Measurements from ENCODE around the gene CHN1.

CHN1 gene

DNA sequence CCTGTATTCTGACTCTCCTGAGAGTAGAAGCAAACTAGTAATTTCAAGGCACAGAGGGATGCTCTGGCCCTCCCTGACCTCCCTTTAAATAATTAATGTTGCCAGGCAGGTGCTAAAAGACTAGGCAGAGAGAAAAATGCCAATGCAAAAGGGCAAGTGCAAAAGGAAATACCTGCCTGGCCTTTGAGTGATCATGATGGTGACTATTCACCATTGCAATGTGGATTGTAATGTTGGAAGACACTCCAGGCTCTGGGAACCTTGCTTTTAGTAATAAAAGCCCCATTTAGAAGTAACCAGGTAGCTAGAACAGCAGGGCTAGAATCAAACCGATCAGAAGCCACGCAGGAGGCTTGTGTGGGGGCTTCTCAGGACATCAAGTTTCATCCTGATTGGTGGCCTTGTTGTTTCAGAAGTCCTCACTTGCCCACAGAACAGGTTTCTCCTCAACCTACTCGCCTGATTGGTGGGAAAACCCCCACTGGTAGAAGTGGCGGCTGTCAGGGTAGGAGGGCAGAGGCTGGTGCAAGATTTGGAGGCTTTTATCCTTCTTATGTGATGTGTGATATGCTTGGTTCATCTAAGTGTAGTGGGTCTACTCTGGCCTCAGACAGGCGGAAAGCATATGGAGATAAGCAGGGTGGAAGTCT lies 224.9 kb downstream of the CHN1 start:
- DNase-seq, result no peak

GRCh38 chr2:174779361-174779928 lies 225.7 kb downstream of the CHN1 start:
- DNase-seq, result peak; percentile 69

DNA sequence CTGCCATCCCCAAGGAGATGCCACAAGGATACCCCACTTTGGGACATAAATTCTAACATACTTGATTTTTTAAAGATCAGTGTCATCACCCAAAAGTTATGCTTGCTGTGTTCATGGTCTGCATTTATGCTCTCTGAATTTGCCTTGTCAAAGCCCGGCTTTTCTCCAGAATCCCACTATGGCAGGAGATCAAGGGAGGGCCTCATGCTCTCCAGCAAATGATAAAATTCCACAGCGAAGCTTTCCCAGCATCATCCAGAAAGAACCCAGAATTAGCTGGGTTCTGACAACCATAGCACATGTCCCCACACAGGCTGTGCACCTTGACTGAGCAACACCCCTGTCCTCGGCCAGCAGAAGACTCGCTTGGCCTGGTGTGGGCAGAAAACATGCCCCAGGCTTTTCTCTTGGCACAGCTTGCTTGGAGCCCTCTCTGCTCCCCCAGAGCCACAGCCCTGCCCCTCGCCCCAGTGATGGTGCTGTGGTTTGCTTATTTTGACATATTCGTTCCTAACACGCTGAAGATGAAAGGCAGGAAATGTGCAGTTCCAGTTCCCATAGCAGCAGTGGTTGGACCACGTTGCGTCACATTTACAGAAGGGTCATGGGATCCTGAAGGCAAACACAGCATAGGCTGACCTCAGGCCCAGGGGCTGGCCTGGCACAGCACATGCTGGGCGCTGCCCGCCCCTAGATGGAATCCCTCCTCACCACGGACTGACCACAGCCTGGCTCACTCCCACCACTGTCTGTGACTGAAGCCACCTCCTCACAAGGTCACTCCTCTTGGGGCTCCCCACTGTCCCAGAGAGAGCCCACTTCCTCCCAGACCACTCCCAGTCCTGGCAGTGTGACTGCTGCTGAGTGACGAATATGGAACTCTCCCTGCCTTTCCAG lies 226.8 kb downstream of the CHN1 start:
- no peak for DNase-seq

DNA sequence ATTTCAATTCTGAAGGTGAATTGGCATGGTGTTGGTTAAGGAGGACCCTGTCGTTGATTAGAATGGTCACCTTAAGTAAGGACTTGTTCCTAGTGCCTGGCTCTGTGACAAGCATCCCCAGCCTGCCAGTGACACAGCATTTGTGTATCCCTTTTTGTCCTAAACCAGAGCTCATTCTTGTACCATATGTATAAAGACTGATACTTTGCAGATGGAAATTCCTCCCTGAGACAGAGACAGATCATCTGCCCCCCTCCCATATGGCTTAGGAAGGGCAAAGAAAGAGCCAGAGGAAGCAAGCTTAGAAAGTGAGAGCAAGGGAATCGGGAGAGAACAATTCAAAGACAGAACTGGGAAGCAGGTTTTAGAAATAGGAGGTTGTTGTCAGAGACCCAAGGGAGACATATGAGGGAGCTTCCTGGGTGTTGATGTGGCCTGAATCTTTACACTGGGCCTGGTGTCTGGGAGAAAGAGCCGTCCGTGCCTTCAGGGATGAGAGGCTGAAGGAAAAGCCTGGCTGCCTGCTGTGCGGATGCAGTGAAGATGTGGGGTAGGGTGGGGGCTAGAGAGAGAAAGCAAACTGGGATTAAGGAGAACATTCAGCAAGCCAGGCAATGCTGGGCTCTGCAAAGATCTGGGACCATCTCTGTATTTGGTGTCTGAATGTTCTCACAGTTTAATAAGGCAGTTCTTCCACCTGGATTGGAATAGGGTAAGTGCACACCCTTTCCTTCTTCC lies 227.7 kb downstream of the CHN1 start:
- DNase-seq, result peak; percentile 29

DNA sequence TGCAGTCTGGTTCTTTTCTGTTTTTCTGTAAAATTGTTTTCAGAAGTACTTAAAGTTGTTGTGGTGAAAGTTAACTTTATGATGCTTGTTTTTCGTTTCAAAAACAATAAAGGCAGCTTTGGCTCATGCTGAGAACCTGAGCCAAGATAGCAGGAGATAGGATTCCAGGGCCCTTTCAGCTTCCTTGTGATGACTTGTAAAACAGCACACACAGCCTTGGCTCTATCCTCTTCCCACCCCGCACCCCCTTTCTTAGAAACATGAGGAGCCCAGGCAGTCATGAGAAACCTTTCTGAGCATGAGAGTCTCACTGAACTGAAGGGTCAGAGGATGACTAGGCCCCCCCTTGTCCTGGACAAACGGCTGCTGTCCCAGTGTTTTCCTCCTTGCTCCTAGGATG lies 228.5 kb downstream of the CHN1 start:
- no peak for DNase-seq

GRCh38 chr2:174776223-174776622 lies 229.0 kb downstream of the CHN1 start:
- peak; percentile 25 for DNase-seq

DNA sequence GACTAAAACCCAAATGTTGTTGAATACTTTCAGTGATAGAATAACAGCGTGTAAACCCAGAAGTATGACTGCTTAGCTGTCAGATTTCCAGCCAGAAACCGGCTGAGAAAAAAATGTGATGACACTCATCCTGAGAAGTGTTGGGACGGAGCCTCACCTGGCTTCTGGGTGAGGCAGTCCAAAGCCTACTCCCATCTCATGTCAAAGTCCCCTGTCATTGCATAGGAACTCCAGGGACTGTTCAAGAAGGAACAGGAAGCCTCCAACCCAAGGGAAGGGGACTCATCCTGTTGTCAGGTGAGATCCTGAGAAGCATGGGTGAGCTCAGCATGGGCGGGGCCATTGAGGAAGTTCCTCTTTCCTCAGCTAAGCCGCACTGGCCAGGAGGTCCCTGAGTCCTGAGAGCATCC lies 229.6 kb downstream of the CHN1 start:
- no peak for DNase-seq

- DNase-seq, result peak; percentile 14
These were observed 230.3 kb downstream of the CHN1 start for GRCh38 chr2:174774886-174775285.

DNA sequence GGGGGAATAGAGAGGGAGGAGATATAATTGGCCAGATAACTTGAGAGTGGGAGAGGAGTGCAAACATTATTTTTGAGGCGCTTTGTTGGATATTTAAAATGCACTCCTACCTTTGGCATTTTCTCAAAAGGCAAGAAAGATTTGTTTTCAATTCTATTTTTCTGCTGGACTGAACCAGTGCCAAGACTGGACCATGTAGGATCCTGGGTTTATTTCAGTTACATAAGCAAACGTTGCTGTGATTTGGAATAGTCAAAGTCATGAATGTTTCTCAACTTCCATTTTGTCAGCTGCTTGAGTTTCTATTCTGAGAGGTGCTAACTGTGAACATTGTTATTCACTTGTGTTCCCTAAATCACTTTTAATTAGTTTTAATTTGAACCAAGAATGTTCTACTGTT lies 232.0 kb downstream of the CHN1 start:
- no peak for DNase-seq

DNA sequence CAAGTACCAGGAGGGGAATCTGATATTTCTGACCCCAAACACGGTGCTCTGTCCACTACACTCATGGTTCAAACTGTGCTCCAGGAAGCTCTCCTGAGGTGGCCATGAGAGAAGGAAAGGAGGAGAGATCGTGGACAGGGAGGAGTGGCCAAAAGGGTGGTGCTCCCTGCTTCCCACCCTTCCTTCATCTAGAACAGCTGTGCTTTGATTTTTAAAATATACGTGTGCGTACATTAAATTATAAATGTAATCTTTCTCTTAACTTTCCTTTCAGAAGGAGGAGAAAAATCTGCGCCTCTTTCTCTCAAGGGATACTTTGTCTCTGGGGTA lies 232.7 kb downstream of the CHN1 start:
- DNase-seq, result no peak

DNA sequence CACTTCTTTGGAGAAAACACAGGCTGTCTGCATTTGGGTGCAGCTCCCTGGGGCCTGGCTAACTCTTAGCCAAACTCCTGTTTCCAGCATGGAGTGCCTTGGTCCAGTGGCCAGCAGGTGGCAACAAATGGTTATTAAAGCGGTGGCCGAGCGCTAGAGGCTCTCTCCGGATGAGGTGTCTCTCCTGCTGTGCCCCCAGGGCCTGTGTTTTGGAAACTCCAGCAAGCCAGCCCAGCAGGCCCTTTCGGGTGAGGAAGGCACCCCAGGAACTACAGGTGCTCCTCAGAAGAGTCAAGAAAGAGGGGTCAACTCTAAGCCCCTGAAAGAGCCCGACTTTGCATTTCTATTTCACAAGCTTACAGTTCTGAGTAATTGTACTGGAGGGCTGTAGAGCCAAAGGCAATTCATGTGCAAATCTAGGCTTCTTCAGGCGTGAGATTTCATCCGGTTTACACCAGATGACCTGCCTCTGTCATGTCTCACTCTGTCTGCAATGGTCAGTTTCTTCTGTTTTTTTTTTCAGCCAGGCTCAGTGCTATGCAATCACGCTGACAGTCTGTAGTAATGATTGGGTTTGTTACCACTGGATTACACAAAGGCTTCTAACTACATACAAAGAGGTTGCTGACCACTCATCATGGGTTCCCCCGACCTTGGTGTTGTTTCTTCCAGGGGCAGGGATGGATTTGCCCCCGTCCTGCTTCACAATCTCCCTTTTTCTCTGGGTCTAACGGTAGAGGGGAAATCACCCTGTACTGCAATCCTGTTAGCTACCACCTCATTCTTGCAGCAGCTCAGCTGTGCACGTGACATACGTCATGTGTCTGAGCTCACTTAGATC lies 233.3 kb downstream of the CHN1 start:
- DNase-seq, result peak; percentile 94

DNA sequence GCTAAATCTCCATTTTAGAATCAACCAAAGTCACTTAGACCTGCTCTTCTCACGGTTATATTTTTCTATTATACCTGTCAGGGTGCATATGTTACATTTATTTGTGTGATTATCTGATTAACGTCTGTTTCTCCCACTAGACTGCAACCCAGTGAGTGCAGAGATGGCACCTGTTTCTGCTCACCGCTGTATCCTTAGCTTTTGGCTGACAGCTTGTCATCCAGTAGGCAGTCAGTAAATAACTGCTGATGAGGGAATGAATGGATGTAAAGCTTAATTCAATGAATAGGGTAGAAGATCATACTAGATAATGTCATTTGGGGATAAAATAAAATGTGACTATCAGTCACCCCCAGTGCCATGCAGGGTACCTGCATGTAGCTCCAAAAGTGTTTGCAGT lies 234.0 kb downstream of the CHN1 start:
- DNase-seq, result peak; percentile 39

GRCh38 chr2:174768557-174768956 lies 236.6 kb downstream of the CHN1 start:
- peak; percentile 90 for DNase-seq

DNA sequence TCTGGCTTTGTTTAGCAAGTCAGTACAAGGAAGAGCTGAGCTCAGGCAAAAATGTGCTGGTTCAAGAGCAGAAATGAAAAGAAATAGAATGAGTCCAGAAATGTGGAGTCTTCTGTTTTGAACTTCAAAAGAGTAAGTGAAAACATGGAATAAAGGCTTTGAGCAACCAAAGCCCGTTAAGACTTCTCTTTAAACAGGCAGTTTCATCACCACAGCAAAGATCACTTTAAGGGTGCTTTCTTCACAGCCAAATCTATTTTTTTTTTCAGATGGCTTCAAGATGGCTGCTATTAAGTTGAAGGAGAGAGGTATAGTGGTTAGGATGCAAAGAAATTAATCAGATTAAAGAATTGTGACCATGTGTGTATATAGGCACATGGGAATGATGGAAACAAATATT lies 238.9 kb downstream of the CHN1 start:
- DNase-seq, result no peak

DNA sequence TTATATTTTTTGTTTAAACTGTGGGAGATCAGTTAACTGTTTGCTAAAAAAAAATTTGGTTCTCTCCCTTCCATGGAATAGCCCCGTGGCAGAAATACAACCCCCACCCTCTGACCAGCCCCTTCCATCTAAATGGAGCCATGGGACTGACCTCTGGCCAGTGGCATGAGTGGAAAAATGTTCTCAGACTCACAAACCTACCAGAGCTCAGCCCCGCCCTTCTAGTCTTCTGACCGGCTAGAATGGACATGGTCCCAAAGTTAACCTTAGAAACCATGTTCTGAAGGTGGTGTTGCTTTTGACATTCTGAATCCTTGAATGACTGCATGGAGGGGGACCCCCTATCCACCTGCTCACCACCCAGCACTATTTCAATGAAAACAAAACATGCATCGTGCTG lies 239.6 kb downstream of the CHN1 start:
- DNase-seq, result no peak

GRCh38 chr2:174764280-174765255 lies 240.6 kb downstream of the CHN1 start, which contains the start of gene CHRNA1:
Gene CHRNA1, minus strand, starts transcription at chr2:174764472. Its CDS starts 78 bp downstream, at chr2:174764394.
- peak; percentile 93 for DNase-seq

DNA sequence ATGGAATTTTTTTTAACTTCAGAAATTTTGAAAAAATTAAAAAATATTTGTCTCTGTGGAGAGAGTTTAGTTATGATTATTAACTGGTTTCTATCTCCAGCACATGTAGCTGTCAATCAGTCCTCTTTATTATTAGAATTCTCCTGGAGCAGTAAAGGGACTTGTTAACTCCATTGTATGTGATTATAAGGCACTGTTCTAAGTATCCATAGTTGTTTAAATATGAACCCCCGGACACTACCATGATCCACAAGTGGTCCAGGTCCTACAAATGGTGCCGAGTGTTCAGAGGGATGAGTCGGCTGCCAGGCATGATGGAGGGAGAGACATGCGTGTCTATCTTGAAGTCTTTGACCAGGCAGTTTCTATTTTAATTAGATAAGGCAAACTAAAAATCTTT lies 241.4 kb downstream of the CHN1 start:
- DNase-seq, result peak; percentile 62

DNA sequence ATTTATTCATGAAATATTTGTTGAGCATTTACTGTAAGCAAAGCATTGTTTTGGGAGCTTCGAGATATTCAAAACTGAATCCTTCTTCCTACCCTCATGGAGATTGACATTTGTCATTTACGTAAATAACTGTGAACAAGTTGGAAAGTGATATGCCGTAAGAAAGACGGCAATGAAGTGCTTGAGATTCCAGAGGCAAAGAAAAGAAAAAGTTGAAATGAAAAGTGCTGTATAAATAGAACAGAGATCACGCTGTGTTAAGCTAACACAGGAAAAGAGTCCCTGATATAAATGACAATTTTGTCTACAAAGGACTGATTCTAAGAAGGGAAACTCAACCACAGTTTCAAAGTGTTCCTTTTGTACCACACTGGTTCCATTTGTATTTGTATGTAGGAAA lies 242.7 kb downstream of the CHN1 start:
- DNase-seq, result no peak

- DNase-seq, result peak; percentile 87
These were observed 243.3 kb downstream of the CHN1 start for GRCh38 chr2:174761837-174762236.

- peak; percentile 42 for DNase-seq
These were observed 244.2 kb downstream of the CHN1 start for GRCh38 chr2:174760845-174761473.
